Measurements from ENCODE around the gene TAGLN3. TPM values are rescaled to one million over a fixed set of nuclear protein-coding genes. Genes with fewer than 3 reads are reported as not detected.

The TAGLN3 gene
- total RNA-seq, 3 donors from 2014 or later = not detected

DNA sequence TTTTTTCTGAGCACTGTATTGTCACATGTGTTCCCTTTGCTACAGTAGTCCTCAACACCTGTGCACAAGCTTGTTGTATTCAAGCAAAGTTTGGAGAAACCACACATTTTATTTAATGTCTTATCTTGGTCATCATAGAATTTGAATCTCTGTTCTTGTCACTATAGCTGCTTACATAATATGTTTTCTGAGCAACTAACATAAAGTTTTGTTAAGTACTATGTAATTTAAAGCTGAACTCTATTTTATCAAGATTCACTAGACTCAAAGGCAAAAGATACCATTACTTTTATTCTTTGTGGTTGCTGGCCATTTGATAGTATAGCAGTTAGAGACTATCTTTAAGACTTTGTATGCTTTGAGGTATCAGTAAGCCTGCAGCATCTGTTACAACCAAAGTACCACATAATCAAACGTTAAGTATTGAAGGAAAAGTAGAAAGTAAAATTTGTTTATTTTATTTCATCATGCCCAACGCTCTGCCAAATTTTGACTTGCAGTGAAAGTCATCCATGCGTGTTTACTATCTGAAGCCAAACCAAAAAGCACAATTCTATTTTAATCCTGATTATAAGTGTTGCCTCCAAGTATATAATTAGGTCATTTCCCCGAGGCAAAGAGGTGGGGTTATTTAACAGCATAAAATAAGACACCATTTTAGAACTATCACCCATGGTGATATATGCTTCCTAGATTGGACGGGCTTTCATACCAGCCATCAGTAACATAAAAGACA is 30.2 kb upstream of the TAGLN3 start:
- intact Hi-C loops (cut with DNase I; ENCODE audit: low total_unique reads) = no loop called here
- DNase-seq (ENCODE audit: low spot score in 2 of 2) = no peak
- TF ChIP-seq POLR2AphosphoS5 (IDR thresholded peaks at IDR 0.05) = no peak
- no peak for TF ChIP-seq POLR2A (IDR thresholded peaks at IDR 0.05)
- TF ChIP-seq, protein P1, sequence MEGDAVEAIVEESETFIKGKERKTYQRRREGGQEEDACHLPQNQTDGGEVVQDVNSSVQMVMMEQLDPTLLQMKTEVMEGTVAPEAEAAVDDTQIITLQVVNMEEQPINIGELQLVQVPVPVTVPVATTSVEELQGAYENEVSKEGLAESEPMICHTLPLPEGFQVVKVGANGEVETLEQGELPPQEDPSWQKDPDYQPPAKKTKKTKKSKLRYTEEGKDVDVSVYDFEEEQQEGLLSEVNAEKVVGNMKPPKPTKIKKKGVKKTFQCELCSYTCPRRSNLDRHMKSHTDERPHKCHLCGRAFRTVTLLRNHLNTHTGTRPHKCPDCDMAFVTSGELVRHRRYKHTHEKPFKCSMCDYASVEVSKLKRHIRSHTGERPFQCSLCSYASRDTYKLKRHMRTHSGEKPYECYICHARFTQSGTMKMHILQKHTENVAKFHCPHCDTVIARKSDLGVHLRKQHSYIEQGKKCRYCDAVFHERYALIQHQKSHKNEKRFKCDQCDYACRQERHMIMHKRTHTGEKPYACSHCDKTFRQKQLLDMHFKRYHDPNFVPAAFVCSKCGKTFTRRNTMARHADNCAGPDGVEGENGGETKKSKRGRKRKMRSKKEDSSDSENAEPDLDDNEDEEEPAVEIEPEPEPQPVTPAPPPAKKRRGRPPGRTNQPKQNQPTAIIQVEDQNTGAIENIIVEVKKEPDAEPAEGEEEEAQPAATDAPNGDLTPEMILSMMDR (IDR thresholded peaks at IDR 0.05) = no peak
- no peak overlapping the region for H3K4me3 ChIP-seq
- no peaks in the 10 kb centered on the region for H3K4me1 ChIP-seq
- H3K36me3 ChIP-seq = no peaks in the 10 kb centered on the region
- no peaks in the 10 kb centered on the region for H3K9me3 ChIP-seq
- no peak overlapping the region for H3K27ac ChIP-seq
- no peaks in the 10 kb centered on the region for H3K27me3 ChIP-seq

DNA sequence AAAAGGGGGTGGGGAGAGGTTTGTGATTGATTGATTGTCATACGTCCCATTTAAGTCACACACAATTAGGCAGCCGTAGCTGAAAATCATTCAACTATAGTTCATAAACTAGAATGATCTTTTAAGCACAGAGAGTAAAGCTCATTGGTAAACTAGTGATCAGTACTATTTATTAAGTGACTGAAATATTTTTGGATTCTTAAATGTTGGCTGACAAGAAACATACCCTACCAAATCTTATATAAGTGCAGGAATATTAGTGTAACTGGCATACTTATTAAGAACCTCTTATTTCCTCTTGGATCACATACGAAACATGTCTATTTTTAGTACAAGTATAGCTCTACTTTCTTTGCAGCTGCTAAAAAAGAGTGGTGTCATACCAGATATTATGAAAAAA is 28.3 kb upstream of the TAGLN3 start:
- Histone ChIP-seq H3K27me3 (no peaks in the 10 kb centered on the region), H3K4me3 (no peak overlapping the region), H3K4me1 (no peaks in the 10 kb centered on the region), H3K27ac (no peak overlapping the region), H3K9me3 (no peaks in the 10 kb centered on the region), H3K36me3 (no peaks in the 10 kb centered on the region)
- no peak for DNase-seq (ENCODE audit: low spot score in 2 of 2)
- TF ChIP-seq POLR2A (IDR thresholded peaks at IDR 0.05) (no peak), POLR2AphosphoS5 (IDR thresholded peaks at IDR 0.05) (no peak)
- TF ChIP-seq, protein P1 (IDR thresholded peaks at IDR 0.05) = no peak
- intact Hi-C loops (cut with DNase I; ENCODE audit: low total_unique reads) = loop anchor here (2.0 kb wide), 1 partner anchor 64 kb away; no protein-coding TSS in a partner anchor

DNA sequence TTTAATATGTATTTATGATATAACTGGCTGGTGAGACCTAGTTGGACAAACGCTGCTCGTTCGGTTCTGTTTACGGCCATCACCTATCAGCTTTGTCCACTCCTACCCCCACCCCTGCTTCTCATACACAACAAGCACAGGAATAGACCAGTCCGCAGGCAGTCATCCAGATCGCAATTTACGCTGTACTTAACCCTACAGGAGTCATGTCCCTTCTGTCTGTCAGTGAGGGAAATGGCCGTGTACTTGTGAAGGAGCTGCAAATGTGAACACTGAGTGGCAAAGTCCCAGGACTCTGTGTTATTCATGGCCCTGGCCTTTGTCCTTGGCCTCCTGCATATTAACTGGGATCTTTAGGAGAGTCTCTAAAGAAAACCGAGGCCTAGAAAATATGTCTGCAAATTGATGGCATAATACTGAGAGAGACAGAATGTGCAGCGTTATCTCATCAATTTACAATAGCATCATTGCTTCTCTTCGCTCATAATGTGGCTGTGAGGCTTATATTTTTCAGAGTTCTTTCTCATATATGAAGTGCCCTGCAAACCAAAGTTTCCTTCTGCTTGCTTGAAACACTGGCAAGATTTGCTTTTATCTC is 27.1 kb upstream of the TAGLN3 start:
- no peak for TF ChIP-seq POLR2A (IDR thresholded peaks at IDR 0.05)
- TF ChIP-seq POLR2AphosphoS5 (IDR thresholded peaks at IDR 0.05) = no peak
- TF ChIP-seq, protein P1 (IDR thresholded peaks at IDR 0.05) = no peak
- Histone ChIP-seq H3K4me1 (no peaks in the 10 kb centered on the region), H3K9me3 (no peaks in the 10 kb centered on the region), H3K4me3 (no peak overlapping the region), H3K27me3 (no peaks in the 10 kb centered on the region), H3K27ac (no peak overlapping the region), H3K36me3 (no peaks in the 10 kb centered on the region)
- DNase-seq (ENCODE audit: low spot score in 2 of 2) = no peak
- intact Hi-C loops (cut with DNase I; ENCODE audit: low total_unique reads) = loop anchor here (2.0 kb wide), 1 partner anchor 65 kb away; no protein-coding TSS in a partner anchor

DNA sequence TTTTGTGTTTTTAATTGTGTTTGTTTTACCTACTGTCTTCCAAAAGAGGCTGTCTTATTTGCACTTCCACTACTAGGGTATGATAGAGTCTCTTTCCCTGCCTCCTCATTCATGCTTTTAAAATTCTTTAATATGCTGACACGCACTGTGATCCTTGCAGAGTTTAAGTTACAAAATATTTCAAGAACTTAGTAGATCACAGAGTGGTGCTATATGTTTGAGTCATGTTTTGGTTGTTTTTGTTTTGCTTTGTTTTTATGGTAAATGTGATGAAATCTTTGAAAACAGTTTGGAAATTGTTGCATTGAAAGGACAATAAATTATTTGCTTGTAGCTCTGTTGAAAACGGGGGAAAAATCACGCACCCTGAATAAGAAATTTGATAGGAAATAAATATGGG is 25.8 kb upstream of the TAGLN3 start:
- H3K27me3 ChIP-seq = no peaks in the 10 kb centered on the region
- H3K27ac ChIP-seq = no peak overlapping the region
- TF ChIP-seq POLR2A (IDR thresholded peaks at IDR 0.05) (no peak), POLR2AphosphoS5 (IDR thresholded peaks at IDR 0.05) (no peak)
- TF ChIP-seq, protein P1 (IDR thresholded peaks at IDR 0.05) = no peak
- no peak overlapping the region for H3K4me3 ChIP-seq
- no peaks in the 10 kb centered on the region for H3K36me3 ChIP-seq
- intact Hi-C loops (cut with DNase I; ENCODE audit: low total_unique reads) = no loop called here
- DNase-seq (ENCODE audit: low spot score in 2 of 2) = no peak
- H3K9me3 ChIP-seq = no peaks in the 10 kb centered on the region
- H3K4me1 ChIP-seq = no peaks in the 10 kb centered on the region

DNA sequence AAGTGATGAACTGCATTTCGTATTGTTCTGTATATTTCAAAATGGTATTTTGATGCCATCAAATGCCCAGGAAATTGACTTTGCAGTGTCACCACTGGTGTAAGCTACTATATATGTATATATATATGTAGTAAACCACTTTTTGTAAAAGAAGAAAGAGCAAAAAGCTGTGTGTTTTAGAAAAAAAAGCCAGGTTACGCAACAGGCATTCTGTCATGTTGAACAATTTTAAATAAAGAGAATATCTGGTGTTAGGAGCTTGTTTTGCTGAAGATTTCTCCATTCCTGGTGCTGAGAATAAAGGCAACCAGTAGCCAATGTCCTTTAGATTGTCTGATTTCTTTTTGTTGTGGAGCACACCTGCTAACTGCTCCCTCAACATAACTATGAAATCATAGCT is 23.6 kb upstream of the TAGLN3 start:
- no peaks in the 10 kb centered on the region for H3K9me3 ChIP-seq
- peaks cover 0 to 5% of the 10 kb centered on the region in 2 donors for H3K4me1 ChIP-seq
- intact Hi-C loops (cut with DNase I; ENCODE audit: low total_unique reads) = loop anchor here (5.0 kb wide), 1 partner anchor 258 kb away; no protein-coding TSS in a partner anchor
- no peaks in the 10 kb centered on the region for H3K36me3 ChIP-seq
- no peak overlapping the region for H3K4me3 ChIP-seq
- no peaks in the 10 kb centered on the region for H3K27me3 ChIP-seq
- TF ChIP-seq POLR2AphosphoS5 (IDR thresholded peaks at IDR 0.05) (no peak), POLR2A (IDR thresholded peaks at IDR 0.05) (no peak)
- TF ChIP-seq, protein P1 (IDR thresholded peaks at IDR 0.05) = no peak
- H3K27ac ChIP-seq = no peak overlapping the region
- no peak for DNase-seq (ENCODE audit: low spot score in 2 of 2)
